ENCODE results near the gene CREB3L4.
A peak's percentile ranks its signal among the peaks of the same experiment; 100 is the strongest.

DNA sequence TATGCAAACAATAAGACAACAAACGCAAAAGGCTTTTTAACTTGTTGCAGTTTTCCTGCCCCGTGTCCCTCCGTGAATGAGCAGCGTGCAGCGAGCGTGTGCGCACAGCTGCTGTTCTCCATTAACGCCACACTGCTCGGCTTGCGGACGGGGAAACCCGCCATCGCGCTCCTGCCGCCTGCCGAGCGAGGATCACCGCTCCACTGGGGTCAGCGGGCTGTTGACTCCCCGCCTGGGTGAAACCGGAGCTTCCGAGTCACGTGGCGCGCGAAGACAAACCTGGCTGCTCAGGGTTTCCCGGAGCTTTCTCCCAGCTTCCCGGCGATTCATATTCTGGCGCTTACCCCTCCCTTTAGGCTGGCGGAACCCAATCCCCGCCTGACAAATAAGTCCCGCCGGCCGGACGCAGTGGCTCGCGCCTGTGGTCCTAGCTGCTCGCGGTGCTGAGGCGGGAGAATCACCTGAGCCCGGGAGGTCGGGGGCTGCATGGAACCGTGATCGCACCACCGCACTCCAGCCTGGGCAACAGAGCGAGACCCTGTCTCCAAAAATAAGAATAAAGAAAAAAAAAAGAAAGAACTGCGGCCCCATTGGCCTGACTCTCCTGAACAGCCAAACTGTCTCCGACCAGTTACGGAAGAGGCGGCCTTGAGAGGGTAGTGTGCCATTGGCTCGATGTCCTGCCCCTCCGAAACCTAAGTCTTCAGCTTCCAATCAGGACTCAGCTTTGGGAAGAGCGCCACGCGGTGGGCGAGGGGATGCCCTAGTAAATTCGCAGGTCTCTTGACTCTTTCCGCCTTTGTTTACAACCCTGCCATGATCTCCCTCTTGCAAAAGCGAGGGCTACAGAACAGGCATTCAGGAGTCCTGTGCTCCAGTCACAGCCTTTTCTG is at the start of gene CREB3L4:
- TF ChIP-seq, protein P1, sequence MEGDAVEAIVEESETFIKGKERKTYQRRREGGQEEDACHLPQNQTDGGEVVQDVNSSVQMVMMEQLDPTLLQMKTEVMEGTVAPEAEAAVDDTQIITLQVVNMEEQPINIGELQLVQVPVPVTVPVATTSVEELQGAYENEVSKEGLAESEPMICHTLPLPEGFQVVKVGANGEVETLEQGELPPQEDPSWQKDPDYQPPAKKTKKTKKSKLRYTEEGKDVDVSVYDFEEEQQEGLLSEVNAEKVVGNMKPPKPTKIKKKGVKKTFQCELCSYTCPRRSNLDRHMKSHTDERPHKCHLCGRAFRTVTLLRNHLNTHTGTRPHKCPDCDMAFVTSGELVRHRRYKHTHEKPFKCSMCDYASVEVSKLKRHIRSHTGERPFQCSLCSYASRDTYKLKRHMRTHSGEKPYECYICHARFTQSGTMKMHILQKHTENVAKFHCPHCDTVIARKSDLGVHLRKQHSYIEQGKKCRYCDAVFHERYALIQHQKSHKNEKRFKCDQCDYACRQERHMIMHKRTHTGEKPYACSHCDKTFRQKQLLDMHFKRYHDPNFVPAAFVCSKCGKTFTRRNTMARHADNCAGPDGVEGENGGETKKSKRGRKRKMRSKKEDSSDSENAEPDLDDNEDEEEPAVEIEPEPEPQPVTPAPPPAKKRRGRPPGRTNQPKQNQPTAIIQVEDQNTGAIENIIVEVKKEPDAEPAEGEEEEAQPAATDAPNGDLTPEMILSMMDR (IDR thresholded peaks at IDR 0.05): peak in 4 of 6 experiments; percentile 13 to 39 (median 24)
- TF ChIP-seq POLR2A (IDR thresholded peaks at IDR 0.05): peak in 3 of 4 donors; percentile 49 to 81 (median 80)
